SIG-M5 treated with dmso at 0.1 percent for 504 hours (cell line): ENCODE measurements around the gene PANX2.
"Not testable (repeated sequence)": the region's sequence is repeated elsewhere in the genome, so short reads cannot be mapped to it uniquely, and the experiment has no call there.

Experiments
- DNase-seq: peaks from one replicate; lab custom pipeline; 2025; ENCODE audit not compliant: unreplicated experiment; lab: John Stamatoyannopoulos, UW

The PANX2 gene

GRCh38 chr22:50147258-50148165 lies 23.0 kb upstream of the PANX2 start:
- peak; percentile 48 for DNase-seq

- DNase-seq = no peak
Measured at GRCh38 chr22:50148166-50148500, 22.4 kb upstream of the PANX2 start.

GRCh38 chr22:50148991-50149721 lies 21.4 kb upstream of the PANX2 start:
- DNase-seq = peak; percentile 66

GRCh38 chr22:50150161-50151129 lies 20.1 kb upstream of the PANX2 start:
- DNase-seq = no peak

- no peak for DNase-seq
Measured at GRCh38 chr22:50151571-50152537, 18.7 kb upstream of the PANX2 start.

GRCh38 chr22:50153056-50153755 lies 17.3 kb upstream of the PANX2 start:
- DNase-seq = no peak

- DNase-seq = no peak
Measured at GRCh38 chr22:50153756-50154140, 16.8 kb upstream of the PANX2 start.

GRCh38 chr22:50157709-50158375 lies 12.7 kb upstream of the PANX2 start:
- DNase-seq = no peak

- DNase-seq = no peak
Measured at GRCh38 chr22:50160947-50161346, 9.6 kb upstream of the PANX2 start.

- no peak for DNase-seq
Measured at GRCh38 chr22:50161508-50162390, 8.8 kb upstream of the PANX2 start.

- DNase-seq = no peak
Measured at GRCh38 chr22:50162391-50162956, 8.1 kb upstream of the PANX2 start.

- no peak for DNase-seq
Measured at GRCh38 chr22:50165436-50166123, 5.0 kb upstream of the PANX2 start.

GRCh38 chr22:50167689-50168489 lies 2.6 kb upstream of the PANX2 start:
- no peak for DNase-seq

- DNase-seq = not testable (repeated sequence)
Measured at GRCh38 chr22:50168490-50169180, 1.9 kb upstream of the PANX2 start.

- no peak for DNase-seq
Measured at GRCh38 chr22:50169181-50169759, 1.3 kb upstream of the PANX2 start.
